Measurements from ENCODE around the gene RRAGD.
A peak's percentile ranks its signal among the peaks of the same experiment; 100 is the strongest.

RRAGD gene

DNA sequence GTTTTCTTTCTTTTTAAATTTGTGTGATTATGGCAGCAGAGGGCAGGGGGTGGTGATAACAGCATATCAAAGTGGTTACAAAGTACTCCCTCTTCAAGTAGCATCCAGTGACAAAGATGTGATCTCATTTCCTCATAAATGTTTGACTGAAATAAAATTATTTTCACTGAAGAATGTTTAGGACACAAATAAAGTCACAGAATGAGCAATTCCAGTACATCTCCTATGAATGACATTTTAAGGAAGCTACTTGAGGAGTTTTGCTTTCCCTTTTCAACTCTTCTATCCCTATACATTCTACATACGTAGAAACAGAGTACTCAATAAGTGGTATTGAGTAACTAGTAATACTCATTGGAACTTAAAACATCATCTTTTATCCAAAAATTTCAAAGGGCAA lies 83.1 kb downstream of the RRAGD start:
- no peak for DNase-seq
- Mint-ChIP-seq H3K27ac (no peak overlapping the region), H3K36me3 (peaks cover 46% of the 10 kb centered on the region), H3K27me3 (no peaks in the 10 kb centered on the region), H3K4me1 (no peaks in the 10 kb centered on the region), H3K4me3 (no peak overlapping the region), H3K9me3 (no peaks in the 10 kb centered on the region)
- CTCF ChIA-PET = interaction anchor here (1.5 kb wide), 1 partner anchor 9 kb away, joined by 3 read pairs; no protein-coding TSS in a partner anchor

DNA sequence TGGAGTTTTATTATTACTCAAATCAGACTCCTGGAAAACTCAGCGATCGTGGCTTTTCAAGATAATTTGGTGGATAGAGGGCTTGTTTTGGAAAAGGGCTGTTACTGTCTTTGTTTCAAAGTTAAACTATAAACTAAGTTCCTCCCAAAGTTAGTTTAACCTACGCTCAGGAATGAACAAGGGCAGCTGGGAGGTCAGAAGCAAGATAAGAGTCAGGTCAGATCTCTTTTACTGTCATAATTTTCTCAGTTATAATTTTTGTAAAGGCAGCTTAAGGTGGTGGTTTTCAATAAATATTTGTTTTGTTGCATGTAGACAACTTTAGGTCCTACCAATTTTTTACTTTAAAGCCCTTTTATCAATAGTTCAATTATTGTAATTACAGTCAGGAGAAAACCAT lies 87.8 kb downstream of the RRAGD start:
- DNase-seq = no peak

DNA sequence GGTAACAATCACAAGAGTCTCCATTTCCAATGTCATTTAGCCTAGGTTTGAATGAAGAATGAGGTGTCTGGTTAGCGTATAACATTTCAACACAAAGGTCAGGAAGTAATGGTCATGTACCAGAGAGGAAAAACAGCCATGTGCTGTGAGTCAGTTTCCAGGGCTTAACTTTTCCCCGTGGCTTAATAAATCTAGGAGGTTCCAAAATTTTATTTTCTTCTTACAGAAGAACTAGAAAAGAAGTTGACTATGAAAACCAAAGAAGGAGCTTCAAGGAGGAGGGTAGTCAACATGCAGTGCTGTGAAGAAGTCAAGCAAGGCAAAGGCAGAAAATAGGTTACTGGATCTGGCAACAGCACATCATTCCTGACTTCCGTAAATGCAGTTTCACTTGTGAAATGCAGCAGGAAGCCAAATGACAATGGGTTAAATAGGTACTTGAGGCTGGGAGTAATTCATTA lies 88.5 kb downstream of the RRAGD start:
- Mint-ChIP-seq H3K36me3 (peaks cover 38% of the 10 kb centered on the region), H3K4me3 (no peak overlapping the region), H3K4me1 (no peaks in the 10 kb centered on the region), H3K9me3 (no peaks in the 10 kb centered on the region), H3K27me3 (no peaks in the 10 kb centered on the region), H3K27ac (no peak overlapping the region)
- CTCF ChIA-PET = no interaction called here
- DNase-seq = no peak

More for the DNA sequence above, 87.8 kb downstream of the RRAGD start:
- Mint-ChIP-seq H3K27me3 (no peaks in the 10 kb centered on the region), H3K4me3 (no peak overlapping the region), H3K27ac (no peak overlapping the region), H3K9me3 (no peaks in the 10 kb centered on the region), H3K36me3 (peaks cover 43% of the 10 kb centered on the region), H3K4me1 (no peaks in the 10 kb centered on the region)
- CTCF ChIA-PET = no interaction called here

DNA sequence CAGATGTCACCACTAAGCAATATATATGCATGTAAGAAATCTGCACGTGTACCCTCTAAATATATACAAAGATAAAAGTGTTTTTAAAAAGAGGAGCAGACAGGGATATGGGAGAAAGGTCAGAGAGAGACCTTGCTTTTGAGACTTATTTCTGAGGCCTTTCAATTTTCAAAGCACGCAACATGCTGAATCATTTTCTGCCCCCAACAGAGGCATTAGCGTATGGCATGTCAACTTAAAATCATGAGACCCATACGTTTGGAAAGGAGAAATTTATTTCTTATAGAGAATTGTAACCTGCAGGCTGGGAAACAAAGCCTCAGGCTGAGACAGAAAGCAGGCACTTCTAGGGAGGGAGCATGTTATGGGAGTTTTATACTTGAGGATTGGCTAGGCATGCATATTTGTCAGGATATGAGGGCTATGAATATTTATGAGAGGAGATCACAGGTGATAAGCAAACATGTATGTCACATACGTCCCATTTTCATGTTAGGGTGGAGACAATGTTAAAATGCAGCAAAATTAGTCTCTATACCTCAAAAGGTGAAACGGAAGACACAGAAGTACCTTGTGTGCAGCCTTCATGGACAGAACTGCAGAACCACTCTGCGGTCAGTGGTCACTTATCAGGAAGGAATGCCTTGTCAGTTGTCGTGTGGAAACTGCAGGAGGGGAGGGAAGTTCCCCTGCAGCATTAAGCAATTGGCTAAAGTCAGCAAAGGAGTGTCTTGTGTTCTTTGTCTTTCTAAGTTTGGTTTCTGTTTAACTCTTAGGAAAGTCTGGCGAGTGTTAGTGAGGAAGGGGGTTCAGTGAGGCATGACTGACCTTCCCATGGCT lies 90.7 kb downstream of the RRAGD start:
- Mint-ChIP-seq H3K4me3 (no peak overlapping the region), H3K27ac (no peak overlapping the region), H3K36me3 (peaks cover 29% of the 10 kb centered on the region), H3K4me1 (no peaks in the 10 kb centered on the region), H3K27me3 (no peaks in the 10 kb centered on the region), H3K9me3 (no peaks in the 10 kb centered on the region)
- DNase-seq = no peak
- CTCF ChIA-PET = no interaction called here

DNA sequence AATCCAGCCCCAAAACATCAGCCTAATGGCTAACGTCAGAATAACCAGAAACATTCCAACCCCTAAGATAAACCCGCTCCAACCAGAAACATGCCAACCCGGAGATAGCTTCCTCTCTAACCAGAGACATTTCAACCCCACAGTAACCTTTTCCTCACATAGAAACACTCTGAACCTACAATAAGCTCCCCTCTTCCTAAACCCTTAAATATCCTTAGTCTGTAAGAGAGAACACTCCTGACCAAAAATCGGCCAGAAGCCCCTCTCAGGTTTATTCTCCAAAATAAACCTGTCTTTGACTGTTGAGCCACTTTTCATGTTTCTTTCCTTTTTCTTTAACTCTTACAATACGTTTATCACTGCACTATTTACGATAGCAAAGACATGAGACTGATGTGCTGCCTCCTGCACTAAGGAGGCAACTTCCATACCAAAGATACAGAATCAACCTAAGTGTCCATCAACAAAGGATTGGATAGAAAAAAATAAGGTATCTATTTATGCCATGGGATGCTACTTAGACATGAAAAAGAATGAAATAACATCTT lies 92.0 kb downstream of the RRAGD start:
- H3K9me3 Mint-ChIP-seq = no peaks in the 10 kb centered on the region
- no peaks in the 10 kb centered on the region for H3K4me1 Mint-ChIP-seq
- no peak overlapping the region for H3K27ac Mint-ChIP-seq
- CTCF ChIA-PET = interaction anchor here (1.3 kb wide), 1 partner anchor 9 kb away, joined by 3 read pairs; no protein-coding TSS in a partner anchor
- no peaks in the 10 kb centered on the region for H3K27me3 Mint-ChIP-seq
- H3K4me3 Mint-ChIP-seq = no peak overlapping the region
- DNase-seq = no peak
- H3K36me3 Mint-ChIP-seq = peaks cover 28% of the 10 kb centered on the region

DNA sequence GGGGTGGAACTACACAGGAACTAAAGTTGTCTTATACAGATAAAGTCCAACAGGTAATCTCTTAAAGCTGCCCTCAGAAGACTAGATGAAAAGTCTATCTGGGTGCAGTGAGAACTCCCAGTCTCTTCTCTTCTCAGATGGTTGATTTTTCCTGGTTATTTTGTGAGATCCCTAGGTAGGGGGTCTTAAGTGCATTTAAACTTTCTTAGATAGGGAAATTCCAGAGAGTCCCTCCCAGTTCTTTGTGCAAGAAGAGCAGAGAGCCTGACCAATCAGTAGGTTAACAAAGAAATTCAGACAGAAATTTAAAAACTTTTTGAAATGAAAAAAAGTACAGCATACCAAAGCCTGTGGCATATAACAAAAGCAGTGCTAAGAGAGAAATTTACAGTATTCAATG lies 95.0 kb downstream of the RRAGD start:
- DNase-seq = no peak
- no peak overlapping the region for H3K4me3 Mint-ChIP-seq
- CTCF ChIA-PET = interaction anchor here (1.2 kb wide), 1 partner anchor 49 kb away, joined by 4 read pairs; no protein-coding TSS in a partner anchor
- peaks cover 11% of the 10 kb centered on the region for H3K36me3 Mint-ChIP-seq
- H3K27ac Mint-ChIP-seq = no peak overlapping the region
- no peaks in the 10 kb centered on the region for H3K27me3 Mint-ChIP-seq
- H3K9me3 Mint-ChIP-seq = no peaks in the 10 kb centered on the region
- H3K4me1 Mint-ChIP-seq = no peaks in the 10 kb centered on the region

DNA sequence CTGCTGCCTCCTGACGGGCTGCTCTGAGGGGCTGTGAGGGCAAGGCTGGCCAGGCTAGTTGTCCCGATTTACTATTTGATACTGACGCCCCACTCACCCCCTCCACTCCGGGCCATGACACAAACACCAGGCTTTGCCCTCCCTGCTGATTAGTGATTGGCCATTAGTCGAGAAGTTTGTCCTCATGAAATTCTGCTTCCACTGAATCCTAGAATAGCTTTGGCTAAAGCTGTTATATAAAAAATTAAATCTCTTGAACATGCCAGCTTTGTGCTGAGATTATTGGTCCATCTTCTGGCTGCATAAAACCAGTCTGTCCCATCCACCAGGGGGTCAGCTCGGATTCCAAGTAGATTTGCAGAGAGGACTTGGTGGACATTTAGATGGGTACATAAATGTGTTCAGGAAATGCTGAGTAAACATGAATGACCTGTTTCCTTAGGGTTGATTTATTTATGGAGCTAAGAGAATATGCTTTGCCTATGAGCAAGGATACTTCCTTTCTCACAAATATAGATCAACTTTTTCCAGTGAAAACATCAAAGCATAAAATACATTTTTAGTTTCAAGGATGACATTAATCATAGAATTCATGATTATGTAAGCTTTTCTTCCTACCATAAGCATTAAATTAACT lies 96.7 kb downstream of the RRAGD start, which contains the start of gene GABRR2:
GABRR2 (minus strand) TSS at position 51 of the 637 bp plus-strand sequence. CDS start 134 bp downstream, outside the sequence.
- no peak within 1 kb of the TSS for H3K4me3 Mint-ChIP-seq
- CTCF ChIA-PET = no interaction called here
- no peaks in the 10 kb centered on the region for H3K4me1 Mint-ChIP-seq
- peak within 1 kb of the TSS; percentile 29 for H3K27ac Mint-ChIP-seq
- H3K36me3 Mint-ChIP-seq = peaks cover 9% of the 10 kb centered on the region
- no peak for DNase-seq
- no peaks in the 10 kb centered on the region for H3K9me3 Mint-ChIP-seq
- peaks cover 7% of the 10 kb centered on the region for H3K27me3 Mint-ChIP-seq

DNA sequence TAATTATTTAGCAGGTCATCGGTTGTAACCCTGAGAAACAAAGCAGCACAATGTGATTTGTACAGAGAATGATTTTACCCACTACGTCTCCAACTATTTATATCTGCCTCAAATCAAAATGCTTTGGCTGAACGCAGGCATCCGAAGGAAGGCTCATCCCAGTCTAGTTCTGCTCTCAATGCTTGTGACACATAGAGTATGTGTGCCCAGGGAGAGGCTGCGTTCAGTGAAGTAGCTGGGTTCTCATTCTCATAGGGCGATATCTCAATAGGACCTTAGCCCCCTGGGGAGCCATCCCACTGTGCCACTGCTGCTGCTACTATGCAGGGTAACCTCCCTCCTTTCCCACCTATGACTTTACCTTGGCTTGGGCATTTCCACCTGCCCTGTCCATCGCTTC lies 97.4 kb downstream of the RRAGD start:
- H3K4me3 Mint-ChIP-seq = no peak overlapping the region
- no peaks in the 10 kb centered on the region for H3K4me1 Mint-ChIP-seq
- H3K9me3 Mint-ChIP-seq = no peaks in the 10 kb centered on the region
- no peak overlapping the region for H3K27ac Mint-ChIP-seq
- H3K36me3 Mint-ChIP-seq = peaks cover 4% of the 10 kb centered on the region
- DNase-seq = no peak
- H3K27me3 Mint-ChIP-seq = peaks cover 7% of the 10 kb centered on the region
- CTCF ChIA-PET = no interaction called here
